ENCODE measurements around the gene POPDC2.

DNA sequence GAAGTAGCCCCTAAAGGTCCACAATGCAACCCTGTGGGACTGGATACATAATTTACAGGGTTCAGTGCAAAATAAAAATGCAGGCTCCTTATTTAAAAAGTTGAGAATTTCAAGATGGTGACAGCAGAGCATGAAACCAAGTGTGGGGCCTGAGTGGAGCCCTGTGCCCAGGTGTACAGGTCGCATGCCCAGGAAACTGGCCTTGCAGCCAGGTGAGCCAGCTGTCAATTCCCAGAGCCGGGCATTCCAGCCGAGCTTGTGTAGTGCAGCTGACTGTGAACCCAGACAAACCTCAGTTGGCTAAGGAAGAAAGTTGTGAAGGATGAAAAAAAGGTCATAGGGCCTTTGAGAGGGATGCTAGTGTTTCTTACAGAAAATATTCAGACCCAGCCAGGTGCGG, 27.6 kb downstream of the POPDC2 start:
- no peak for TF ChIP-seq POLR2AphosphoS5 (IDR thresholded peaks at IDR 0.05)
- no peak for TF ChIP-seq CTCF (IDR thresholded peaks at IDR 0.05)
- TF ChIP-seq EP300 (IDR thresholded peaks at IDR 0.05) = no peak

All from stomach (tissue), 4 donors.